ENCODE measurements around the gene GRID2.

GRCh38 chr4:92825256-92825655 lies 521.5 kb downstream of the GRID2 start:
- TF ChIP-seq CTCF (IDR thresholded peaks at IDR 0.05) (no peak), POLR2A (IDR thresholded peaks at IDR 0.05) (no peak)
